Bronchial epithelial cell (primary cell): Measurements from ENCODE around the gene TTC39C. TPM values are rescaled to one million over a fixed set of nuclear protein-coding genes. Genes with fewer than 3 reads are reported as not detected.
A peak's percentile ranks its signal among the peaks of the same experiment; 100 is the strongest.

Experiments used
- DNase-seq: peaks from one replicate; pipeline ENCODE4 v3.0.0-alpha.2; 2010; ENCODE audit warnings: low read depth
- FAIRE-seq: peaks from 2 replicates; lab custom pipeline; 2011; peaks lifted over from hg19 to GRCh38; lab: Jason Lieb, UNC
- H3K27me3 ChIP-seq: 2 replicates; pipeline ENCODE4 v1.5.1; 2011; ENCODE audit warnings: low read length; ENCODE audit not compliant: control insufficient read depth, insufficient read depth
- H3K36me3 ChIP-seq: 2 replicates; pipeline ENCODE4 v1.5.1; 2011; ENCODE audit warnings: low read length; ENCODE audit not compliant: control insufficient read depth, insufficient read depth
- H3K4me3 ChIP-seq: 2 replicates; pipeline ENCODE4 v1.5.1; 2011; ENCODE audit warnings: mild to moderate bottlenecking, low read depth, low read length, control low read depth
- total RNA-seq: library from RNA; depleted of rRNA; stranded (reverse); fragments of >200 nt; gene quantifications from 2 replicates; pipeline ENCODE4 v1.2.1, GENCODE V29; 2014
- TF ChIP-seq, protein P1 (sequence below): IDR thresholded peaks from 2 replicates; pipeline ENCODE4 v1.5.1; 2011; ENCODE audit warnings: mild to moderate bottlenecking, moderate library complexity, low read length, control low read depth, inconsistent platforms; ENCODE audit not compliant: insufficient read depth, severe bottlenecking

The TTC39C gene
- total RNA-seq, 1 donor from 2014 or later, result 15.3 TPM

DNA sequence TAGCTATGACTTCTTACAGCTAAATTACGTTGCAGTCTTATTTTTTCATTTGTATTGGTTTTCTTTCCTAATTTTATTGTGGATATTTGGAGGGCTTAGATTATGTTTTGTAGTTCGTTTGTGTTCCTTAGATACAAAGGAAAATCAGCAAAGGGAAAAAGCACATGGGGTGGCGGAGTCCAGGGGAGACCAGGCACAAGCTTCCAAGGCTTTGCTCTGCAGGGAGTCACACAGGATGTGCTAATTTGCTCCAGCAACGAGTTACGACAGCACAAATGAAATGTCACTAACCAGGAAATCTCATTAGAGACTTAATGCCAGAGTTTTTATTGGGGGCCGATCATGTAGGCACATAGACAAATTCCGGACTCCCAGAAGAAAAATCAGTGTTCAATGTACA, 63.8 kb downstream of the TTC39C start:
- Histone ChIP-seq H3K4me3 (no peak overlapping the region), H3K27me3 (no peaks in the 10 kb centered on the region), H3K36me3 (no peaks in the 10 kb centered on the region)
- TF ChIP-seq, protein P1, sequence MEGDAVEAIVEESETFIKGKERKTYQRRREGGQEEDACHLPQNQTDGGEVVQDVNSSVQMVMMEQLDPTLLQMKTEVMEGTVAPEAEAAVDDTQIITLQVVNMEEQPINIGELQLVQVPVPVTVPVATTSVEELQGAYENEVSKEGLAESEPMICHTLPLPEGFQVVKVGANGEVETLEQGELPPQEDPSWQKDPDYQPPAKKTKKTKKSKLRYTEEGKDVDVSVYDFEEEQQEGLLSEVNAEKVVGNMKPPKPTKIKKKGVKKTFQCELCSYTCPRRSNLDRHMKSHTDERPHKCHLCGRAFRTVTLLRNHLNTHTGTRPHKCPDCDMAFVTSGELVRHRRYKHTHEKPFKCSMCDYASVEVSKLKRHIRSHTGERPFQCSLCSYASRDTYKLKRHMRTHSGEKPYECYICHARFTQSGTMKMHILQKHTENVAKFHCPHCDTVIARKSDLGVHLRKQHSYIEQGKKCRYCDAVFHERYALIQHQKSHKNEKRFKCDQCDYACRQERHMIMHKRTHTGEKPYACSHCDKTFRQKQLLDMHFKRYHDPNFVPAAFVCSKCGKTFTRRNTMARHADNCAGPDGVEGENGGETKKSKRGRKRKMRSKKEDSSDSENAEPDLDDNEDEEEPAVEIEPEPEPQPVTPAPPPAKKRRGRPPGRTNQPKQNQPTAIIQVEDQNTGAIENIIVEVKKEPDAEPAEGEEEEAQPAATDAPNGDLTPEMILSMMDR, result no peak
- DNase-seq (no peak), FAIRE-seq (no peak)

DNA sequence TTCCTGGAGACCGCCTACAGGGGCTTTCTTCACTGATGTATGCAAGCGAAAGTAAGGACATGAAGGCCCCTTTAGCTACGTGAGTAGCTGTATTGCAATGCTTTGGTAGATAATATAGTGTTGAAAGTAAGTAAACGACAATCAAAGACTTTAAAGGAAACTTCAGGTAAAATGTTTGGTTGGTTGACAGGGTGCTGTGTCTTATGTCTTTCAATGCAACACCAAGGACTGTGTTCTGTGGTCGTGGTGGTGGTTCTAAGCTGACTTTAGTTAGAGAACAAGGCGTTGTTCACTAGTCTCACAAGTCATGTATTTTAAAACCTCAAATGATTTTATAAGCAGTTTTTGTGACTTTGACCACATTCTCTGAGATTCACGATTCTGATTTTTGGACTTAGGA, 66.3 kb downstream of the TTC39C start:
- no peaks in the 10 kb centered on the region for H3K27me3 ChIP-seq
- DNase-seq, result no peak
- FAIRE-seq, result no peak
- H3K36me3 ChIP-seq, result no peaks in the 10 kb centered on the region
- H3K4me3 ChIP-seq, result no peak overlapping the region
- TF ChIP-seq, protein P1, result no peak

DNA sequence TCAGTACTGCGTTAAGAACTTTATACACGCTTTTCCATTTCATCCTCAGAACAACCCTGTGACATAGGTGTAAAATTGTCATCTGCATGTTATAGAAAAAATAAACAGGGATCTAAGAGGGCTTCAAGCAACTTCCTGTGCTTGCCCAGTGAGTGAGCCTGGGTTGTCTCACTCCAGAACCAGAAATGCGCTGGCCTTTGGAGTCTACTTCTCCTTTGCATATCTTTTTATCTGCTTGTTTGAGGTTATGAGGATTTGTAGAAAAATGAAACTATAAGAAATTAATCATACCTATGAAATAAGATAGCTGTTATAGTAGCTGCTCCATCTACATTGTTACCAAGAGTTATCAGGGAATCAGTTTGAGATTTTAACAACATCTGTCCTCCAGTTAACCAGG, 69.0 kb downstream of the TTC39C start:
- TF ChIP-seq, protein P1, result no peak
- no peak for DNase-seq
- H3K27me3 ChIP-seq, result no peaks in the 10 kb centered on the region
- H3K4me3 ChIP-seq, result no peak overlapping the region
- peaks cover 1% of the 10 kb centered on the region for H3K36me3 ChIP-seq
- FAIRE-seq, result no peak

DNA sequence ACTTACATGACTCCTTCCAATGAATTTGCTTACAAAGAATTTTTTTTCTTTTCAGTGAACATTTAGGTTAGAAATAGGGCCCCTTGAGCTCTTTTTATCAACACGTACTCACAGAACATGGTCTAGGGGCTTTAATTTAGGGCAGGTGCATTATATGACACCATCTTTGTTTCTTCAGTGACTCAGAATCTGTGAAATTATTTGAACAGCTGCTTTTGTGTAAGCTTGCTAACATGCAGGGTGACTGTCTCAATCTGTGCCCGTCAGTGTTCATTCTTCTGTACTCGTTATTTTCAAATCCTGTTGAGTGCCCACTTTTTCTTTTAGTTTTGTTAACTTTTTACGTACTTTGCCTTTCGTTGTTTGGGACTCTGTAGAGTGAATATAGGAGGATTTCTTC, 71.5 kb downstream of the TTC39C start:
- Histone ChIP-seq H3K27me3 (no peaks in the 10 kb centered on the region), H3K36me3 (peaks cover 1% of the 10 kb centered on the region), H3K4me3 (no peak overlapping the region)
- DNase-seq, result peak; percentile 57
- FAIRE-seq, result no peak
- TF ChIP-seq, protein P1, result no peak

DNA sequence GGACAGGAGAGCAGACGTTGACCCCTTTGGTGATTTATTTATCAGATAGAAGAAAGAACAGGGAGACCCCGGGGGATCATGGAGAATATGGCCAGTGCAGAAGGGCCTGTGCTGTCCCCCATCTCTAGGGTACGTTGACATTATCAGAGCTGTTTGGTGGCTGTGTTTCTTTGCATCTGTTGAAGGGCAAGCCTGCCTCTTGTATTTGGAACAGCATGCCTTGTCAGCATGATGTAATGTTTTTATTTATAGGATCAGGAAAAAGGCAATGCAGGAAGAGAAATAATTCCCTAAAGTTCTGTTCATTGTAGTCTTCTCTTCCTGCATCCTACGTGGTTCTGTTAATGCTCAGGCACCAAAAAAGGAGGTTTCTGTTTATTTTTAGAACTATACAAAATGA, 74.5 kb downstream of the TTC39C start:
- Histone ChIP-seq H3K27me3 (no peaks in the 10 kb centered on the region), H3K4me3 (no peak overlapping the region), H3K36me3 (peaks cover 1% of the 10 kb centered on the region)
- DNase-seq (no peak), FAIRE-seq (no peak)
- TF ChIP-seq, protein P1, result no peak
